NCI-H748 (cell line): ENCODE measurements around the gene CLCN2.
A peak's percentile ranks its signal among the peaks of the same experiment; 100 is the strongest.

ENCODE experiments used
- DNase-seq: peaks from one replicate; lab custom pipeline; 2025; ENCODE audit not compliant: unreplicated experiment; lab: John Stamatoyannopoulos, UW

Gene CLCN2

DNA sequence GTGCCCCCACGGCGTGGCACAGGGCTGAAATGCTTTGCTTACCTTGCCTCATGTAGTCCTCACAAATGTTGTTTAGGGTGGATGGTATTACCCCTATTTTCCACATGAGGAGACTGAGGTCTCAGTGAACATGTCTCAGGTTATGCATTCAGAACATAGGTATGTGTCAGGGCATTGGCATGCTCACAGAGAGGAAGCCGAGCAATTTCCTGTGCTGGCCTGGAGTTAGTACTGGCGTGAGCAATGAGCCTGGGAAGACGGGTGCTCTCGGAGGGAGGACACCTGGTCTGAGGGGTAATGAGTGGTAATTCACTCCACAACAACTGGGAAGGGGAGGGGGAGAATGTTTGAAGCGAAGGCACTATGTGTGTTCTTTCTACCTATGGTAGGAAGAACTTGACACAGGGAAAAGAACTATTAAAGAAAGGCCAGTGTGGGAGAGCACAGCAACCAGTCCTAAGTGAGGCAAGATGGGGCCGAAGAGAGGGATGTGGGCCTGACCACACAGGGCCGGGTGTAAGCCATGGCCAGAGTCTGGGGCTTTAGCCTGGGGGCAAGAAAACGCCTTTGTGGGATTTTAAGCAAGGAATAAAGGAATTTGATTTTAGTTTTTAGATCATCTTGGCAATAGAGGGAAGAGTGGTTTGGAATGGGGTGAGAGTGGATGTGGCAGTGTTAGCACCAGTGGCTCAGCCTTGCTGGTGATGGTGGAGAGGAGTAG lies 28.9 kb downstream of the CLCN2 start:
- DNase-seq, result no peak

GRCh38 chr3:184328516-184328915 lies 32.9 kb downstream of the CLCN2 start:
- no peak for DNase-seq

DNA sequence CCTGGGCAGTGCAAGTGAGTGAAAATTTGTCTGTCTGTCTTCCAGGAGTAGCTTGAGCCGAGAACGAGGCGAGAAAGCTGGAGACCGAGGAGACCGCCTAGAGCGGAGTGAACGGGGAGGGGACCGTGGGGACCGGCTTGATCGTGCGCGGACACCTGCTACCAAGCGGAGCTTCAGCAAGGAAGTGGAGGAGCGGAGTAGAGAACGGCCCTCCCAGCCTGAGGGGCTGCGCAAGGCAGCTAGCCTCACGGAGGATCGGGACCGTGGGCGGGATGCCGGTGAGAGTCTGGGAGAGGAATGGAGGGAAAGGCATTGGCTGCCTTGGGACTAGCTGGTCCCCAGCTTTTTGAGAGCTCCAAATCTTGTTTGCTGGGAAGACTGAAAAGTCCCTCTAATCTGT lies 34.2 kb downstream of the CLCN2 start:
- no peak for DNase-seq

GRCh38 chr3:184325715-184326369 lies 35.6 kb downstream of the CLCN2 start:
- DNase-seq, result no peak

DNA sequence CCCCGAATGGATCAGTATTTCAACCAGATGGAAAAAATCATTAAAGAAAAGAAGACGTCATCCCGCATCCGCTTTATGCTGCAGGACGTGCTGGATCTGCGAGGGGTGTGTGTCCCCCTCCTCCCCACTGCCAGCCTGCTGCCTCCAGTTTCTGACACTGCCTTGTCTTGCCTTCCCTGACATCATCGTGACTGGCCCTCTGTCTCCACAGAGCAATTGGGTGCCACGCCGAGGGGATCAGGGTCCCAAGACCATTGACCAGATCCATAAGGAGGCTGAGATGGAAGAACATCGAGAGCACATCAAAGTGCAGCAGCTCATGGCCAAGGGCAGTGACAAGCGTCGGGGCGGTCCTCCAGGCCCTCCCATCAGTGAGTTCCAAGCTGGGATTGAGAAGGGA lies 36.1 kb downstream of the CLCN2 start:
- no peak for DNase-seq

GRCh38 chr3:184323696-184324095 lies 37.7 kb downstream of the CLCN2 start:
- DNase-seq, result no peak

DNA sequence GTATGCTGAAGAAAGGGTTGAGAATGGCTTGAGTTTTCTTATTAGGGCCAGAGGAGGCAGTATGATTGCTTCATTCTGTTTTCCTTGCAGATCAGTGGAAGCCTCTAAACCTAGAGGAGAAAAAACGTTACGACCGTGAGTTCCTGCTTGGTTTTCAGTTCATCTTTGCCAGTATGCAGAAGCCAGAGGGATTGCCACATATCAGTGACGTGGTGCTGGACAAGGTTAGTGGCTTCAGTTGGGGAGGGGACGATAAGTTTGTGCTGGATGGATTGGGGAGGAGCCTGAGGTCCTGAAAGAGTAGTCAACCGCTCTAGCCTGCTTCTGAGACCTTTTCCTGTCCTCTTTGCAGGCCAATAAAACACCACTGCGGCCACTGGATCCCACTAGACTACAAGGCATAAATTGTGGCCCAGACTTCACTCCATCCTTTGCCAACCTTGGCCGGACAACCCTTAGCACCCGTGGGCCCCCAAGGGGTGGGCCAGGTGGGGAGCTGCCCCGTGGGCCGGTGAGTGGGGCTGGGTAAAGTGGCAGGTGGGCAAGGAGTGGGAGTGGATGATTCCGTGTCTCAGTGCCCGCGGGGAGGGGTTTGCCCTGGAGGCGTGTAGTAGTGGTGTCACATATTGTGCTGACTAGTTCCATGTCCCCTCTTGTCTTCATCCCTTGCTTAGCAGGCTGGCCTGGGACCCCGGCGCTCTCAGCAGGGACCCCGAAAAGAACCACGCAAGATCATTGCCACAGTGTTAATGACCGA lies 38.5 kb downstream of the CLCN2 start:
- no peak for DNase-seq

DNA sequence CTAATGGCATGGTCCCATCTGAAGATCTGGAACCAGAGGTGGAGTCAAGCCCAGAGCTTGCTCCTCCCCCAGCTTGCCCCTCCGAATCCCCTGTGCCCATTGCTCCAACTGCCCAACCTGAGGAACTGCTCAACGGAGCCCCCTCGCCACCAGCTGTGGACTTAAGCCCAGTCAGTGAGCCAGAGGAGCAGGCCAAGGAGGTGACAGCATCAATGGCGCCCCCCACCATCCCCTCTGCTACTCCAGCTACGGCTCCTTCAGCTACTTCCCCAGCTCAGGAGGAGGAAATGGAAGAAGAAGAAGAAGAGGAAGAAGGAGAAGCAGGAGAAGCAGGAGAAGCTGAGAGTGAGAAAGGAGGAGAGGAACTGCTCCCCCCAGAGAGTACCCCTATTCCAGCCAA lies 39.7 kb downstream of the CLCN2 start:
- DNase-seq, result no peak

DNA sequence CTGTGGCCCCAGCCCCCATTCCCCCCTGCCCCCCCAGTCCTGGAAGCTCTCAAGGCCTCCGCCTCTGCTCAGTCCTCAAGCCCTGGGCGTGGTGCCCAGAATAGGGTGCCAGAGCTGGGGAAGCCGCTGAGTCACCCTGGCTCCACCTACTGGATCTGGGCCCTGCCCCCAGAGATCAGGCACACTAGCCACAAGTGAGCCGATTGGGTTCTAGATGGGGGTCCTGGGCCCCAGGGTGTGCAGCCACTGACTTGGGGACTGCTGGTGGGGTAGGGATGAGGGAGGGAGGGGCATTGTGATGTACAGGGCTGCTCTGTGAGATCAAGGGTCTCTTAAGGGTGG lies 41.3 kb downstream of the CLCN2 start:
- no peak for DNase-seq

GRCh38 chr3:184317201-184317600 lies 44.2 kb downstream of the CLCN2 start:
- no peak for DNase-seq

DNA sequence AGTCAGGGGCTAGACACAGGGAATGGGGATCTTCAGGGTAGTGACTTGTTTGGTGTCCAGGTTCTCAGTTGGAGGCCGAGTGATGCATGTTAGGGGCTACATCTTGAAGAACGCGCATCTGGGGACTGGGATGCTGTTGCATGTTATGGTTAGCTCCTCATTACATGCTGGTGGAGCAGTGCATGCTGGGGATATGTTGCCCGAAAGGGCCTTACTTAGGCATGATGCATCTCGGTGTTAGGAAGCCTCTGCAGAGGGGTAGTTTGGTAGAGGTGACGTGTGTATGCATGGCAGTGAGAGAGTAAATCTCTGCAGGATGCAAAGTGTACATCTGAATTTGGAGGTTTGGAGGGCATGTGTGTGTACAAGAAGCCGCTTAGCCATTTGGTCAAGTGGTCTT lies 44.6 kb downstream of the CLCN2 start:
- DNase-seq, result no peak

DNA sequence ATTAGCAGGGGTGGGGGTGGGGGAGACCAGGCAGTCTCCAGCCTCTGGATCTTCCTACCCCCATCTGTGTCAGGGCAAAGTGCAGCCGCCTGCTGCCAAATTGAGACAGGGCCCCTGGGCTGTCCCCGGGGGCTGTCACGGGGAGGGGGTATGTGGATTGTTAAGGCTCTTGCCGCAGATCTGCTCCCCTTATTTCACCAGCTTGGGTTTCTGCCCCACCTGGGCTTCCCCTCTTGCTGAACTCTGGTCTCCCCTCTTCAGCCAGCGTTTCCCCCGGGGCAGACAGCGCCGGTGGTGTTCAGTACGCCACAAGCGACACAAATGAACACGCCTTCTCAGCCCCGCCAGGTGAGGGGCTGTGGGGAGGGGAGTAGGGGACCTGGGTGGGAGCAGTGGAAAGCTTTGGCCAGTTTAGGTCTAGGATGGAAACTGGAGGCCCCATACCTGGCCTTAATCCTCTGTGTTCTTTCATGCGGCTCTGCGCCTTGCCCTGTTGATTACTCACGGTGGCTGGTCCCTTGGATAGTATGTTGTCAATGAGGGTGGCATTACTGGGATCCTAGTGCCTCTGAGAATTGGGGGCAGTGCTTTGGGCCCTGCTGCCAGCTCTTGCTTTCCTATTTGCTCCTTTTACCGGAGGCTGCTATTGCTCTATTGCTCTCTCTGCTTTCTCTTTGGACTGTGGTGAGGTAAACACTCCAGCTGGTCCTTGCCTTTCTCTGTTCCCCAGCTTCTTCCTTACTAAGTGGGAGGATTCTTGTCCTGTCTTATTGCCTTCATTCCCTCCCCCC lies 45.3 kb downstream of the CLCN2 start:
- no peak for DNase-seq

- DNase-seq, result no peak
Measured at GRCh38 chr3:184315543-184315867, 45.9 kb downstream of the CLCN2 start.

DNA sequence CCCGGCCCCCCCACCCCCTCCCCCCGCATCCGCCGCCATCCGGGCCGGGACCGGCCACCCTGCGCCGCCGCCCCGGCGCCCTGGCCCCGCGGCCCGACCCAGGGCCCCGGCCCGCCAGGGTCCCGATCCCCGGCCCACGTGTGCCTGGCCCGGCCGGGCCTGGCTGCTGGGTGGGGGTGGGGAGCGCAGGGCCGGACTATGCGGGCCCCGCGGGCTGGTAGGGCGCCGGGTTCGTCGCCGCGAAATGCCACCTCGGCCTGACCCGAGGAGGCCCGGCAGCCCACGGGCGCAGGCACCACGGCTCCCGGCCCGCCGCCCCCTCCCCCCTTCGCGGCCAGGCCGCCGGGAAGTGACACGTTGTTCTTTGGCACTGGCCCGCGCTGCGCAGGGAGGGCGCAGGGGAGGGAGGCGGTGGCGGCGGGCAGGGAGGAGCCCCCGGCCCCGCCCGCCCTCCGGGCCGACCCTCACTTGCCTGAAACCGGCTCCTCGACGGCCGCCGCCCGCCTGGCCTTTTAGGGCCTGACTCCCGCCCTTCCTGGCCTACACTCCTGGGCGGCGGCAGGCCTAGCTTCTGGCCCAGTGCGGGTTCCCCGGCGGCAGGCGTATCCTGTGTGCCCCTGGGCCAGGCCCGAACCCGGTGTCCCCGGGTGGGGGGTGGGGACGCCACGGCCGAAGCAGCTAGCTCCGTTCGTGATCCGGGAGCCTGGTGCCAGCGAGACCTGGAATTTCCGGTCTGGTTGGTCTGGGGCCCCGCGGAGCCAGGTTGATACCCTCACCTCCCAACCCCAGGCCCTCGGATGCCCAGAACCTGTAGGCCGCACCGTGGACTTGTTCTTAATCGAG lies 46.5 kb downstream of the CLCN2 start:
- DNase-seq, result peak; percentile 58

- peak; percentile 91 for DNase-seq
Measured at GRCh38 chr3:184314363-184314699, 47.1 kb downstream of the CLCN2 start, which contains the start of gene EIF4G1. EIF4G1 (plus strand) TSS chr3:184314606; CDS start chr3:184315797, 1,191 bp downstream.

- no peak for DNase-seq
Measured at GRCh38 chr3:184311633-184312032, 49.8 kb downstream of the CLCN2 start.

DNA sequence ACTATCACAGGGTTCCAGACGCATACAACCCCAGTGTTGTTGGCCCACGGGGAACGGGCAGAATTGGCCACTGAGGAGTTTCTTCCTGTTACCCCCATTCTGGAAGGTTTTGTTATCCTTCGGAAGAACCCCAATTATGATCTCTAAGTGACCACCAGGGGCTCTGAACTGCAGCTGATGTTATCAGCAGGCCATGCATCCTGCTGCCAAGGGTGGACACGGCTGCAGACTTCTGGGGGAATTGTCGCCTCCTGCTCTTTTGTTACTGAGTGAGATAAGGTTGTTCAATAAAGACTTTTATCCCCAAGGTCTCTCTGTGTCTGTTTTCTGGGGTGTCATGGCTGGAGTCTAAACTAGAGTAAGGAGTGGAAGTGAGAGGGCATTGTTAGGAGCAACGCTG lies 52.7 kb downstream of the CLCN2 start:
- no peak for DNase-seq

DNA sequence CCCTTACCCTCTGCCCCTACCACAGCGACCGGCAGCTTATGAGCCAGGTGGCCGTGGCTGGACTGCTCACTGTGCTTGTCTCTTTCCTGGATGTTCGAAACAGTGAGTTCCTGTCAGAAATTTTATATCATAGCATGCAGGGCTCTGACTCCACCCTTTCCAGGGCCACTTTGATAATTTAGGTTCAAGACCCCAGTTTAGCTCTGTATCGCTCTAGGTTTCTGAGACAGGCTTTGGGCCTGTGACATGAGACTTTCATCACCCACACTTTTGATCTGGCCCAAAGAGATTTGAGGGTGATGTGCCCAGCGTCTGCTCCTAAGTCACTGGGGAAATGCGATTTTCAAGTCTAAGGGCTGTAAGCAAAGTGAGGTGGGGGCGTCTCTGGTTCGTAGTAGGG lies 53.5 kb downstream of the CLCN2 start:
- no peak for DNase-seq

DNA sequence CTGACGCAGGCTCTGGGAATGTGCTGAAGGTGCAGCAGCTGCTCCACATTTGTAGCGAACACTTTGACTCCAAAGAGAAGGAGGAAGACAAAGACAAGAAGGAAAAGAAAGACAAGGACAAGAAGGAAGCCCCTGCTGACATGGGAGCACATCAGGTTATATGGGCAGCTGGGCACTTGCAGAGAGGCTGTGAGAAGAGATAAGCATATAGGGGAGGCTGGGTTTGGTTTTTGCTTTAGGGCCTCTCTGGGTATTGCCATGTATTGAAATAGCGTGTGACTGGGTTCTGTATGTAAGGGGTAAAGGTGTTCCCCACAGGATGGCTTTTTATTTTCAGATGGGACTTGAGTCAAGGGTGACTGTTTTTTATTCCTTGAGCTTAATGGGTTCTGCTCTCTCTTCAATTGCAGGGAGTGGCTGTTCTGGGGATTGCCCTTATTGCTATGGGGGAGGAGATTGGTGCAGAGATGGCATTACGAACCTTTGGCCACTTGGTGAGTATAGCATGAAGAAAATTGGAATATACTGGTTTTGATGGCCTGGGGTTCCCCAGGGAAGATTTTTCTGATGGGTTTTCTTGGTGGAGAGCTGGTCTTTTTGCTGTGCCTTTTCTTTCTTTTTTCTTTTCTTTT lies 54.9 kb downstream of the CLCN2 start:
- no peak for DNase-seq

- DNase-seq, result no peak
Measured at GRCh38 chr3:184305577-184305976, 55.8 kb downstream of the CLCN2 start.
